NCI-H2081 (cell line): ENCODE data around the gene ZGRF1.
"Not testable (repeated sequence)": the region's sequence is repeated elsewhere in the genome, so short reads cannot be mapped to it uniquely, and the experiment has no call there.

Source experiments
- DNase-seq, 2 experiments: peaks; one replicate each; lab custom pipeline; 2025; lab: John Stamatoyannopoulos, UW

The ZGRF1 gene

DNA sequence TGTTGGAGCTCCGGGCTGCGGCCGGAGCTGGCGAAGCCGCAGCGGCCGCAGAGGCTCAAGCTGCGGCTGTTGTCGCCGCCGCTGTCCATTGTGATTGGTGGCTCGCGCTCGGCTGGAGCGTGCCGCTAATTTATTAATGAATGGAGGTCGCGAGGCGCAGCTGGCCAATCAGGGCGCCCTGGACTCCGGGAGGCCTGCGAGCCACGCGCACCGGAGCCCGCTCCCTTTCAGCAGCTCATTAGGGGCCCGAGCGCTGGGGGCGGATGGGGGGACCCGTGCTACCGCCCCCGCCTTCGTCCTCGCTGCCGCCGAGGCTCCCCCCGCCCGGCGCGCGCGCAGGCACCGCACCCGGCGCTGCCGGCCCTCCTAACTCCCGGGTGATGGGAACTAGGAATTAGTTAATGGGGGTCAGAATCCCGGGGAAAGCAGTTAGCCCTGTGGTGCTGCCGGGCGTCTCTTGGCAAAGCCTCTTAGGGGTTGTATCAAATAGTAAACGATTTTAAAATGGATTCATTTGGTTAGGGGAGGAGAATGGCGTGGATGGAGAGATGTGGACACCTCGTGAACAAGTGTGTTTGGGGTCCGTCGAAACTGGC, 120.1 kb downstream of the ZGRF1 start:
- DNase-seq, result peak; percentile 22 to 63

DNA sequence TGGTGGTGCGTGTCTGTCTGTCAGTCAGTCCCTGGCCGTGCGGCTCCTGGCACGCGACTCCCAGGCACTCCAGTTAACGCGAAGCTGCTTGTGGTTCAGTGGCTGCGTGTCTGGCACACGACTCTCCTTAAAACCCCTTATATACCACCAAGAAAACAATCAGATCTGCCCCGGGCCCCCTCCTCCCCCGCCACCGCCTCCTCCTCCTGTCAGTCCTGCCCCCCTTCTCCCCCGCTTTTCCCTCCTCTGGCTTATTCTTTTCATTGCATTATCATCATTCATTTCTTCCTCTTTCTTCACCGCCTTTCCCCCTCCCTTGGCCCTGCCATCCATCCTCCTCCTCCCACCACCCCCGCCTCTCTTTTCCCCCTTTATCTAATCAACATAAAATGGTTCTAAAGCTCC, 120.6 kb downstream of the ZGRF1 start, which contains the start of gene NEUROG2:
NEUROG2 (minus strand) TSS at position 115 of the 405 bp plus-strand sequence. CDS start 705 bp downstream, outside the sequence.
- no peak for DNase-seq

DNA sequence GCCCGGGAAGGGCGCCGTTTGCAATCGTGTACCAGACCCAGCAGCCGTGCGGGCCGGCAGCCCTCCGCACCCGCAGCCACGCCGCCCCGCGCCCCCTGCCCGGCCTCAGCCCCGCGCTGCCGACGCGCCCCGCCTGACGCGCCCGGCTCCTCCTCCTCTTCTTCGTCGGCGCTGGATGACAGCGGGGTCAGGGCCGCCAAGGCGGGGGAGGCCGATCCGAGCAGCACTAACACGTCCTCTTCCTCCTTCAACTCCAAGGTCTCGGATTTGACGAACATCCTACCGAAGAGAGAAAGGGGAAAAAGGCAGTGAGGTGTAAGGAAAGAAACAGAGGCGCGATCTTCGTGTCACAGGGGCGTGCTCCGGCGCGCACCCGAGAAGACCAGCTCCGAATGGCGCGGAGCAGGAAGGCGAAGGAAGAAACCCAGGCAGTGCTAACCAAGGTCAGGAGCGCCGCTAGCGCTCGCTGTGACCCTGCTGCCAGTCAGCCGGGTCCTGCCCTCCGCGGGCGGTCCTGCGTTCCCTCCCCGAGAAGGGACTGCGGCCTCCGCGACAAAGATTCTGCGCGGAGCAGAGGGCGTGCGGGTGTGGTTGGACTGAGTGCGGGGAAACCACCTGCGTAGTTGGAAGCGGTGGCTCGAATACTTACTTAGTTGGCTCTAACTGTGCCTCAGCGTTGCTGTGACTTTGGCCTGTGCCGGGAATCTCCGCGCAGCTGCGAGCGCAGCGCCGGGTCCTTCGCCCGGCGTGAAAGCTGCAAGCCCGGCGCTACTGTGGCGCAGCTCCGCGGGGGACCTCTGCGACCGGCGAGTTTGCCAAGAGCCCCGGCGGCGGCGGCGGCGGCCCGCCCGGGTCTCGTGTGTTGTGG, 121.3 kb downstream of the ZGRF1 start:
- peak; percentile 30 to 44 for DNase-seq

DNA sequence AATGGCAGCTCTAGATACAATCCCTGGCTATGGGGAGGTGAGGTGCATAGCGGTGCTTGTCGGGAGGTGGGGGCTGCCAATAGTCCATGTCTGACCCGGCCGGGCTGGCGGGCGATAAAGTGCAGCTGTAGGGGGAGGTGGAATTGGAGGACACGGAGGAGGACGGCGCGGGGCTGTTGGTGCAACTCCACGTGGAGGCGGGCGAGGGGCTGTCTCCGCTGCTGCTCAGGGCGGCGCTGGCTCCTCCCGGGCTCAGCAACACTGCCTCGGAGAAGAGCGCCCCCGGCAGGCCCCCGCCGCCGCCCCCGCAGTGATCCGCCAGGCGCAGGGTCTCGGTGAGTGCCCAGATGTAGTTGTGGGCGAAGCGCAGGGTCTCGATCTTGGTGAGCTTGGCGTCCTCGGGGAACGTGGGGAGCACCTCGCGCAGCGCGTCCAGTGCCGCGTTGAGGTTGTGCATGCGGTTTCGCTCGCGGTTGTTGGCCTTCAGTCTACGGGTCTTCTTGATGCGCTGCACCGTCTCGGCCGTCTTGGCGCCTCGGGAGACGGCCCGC, 122.0 kb downstream of the ZGRF1 start:
- DNase-seq, result peak in 1 of 2 experiments; percentile 27

DNA sequence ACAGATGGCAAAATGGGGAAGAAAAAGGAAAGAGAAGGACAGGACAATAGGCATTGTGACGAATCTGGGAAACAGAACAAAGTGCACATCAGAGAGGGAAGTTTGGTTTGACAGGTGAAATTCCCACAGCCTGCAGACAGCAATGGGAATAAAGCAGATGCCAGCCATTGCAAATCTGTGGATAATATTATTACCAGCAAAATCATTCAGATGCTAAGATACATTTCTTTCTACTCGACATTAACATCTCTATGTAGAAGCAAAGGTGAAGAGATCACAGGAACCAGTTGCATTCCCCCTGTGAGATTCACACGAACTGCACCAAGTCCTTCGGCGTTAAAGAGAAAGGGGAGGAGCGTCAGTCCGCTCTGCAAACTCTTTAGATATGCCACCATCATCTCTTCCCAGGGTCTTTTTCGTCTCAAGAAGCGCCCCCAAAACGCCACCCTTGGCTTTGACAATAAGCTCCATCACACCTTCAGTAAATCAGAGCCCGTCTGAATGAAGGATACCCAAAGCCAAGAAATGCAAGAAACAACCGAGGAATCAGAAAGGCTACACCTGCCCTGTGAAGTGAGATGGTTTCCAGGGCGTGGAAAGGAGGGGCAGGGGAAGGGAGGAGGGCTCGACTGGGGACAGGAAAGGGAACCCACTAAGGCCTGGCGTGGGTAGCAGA, 122.6 kb downstream of the ZGRF1 start:
- DNase-seq, result no peak

DNA sequence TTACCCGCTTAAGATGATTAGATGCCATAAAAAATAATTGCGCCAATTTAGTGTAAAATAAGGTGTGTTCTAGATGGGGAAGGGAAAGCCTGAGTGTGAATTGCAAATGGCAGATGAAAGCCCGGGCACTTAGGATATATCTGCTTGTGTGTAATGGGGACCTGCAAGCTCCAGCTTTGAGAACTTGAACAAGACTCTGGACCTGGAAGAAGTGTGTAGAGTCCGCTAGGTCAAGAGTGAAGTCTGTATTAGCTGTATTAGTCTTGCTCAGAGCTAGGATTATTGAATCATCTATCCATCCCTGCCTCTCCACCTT, 124.9 kb downstream of the ZGRF1 start:
- DNase-seq, result no peak

DNA sequence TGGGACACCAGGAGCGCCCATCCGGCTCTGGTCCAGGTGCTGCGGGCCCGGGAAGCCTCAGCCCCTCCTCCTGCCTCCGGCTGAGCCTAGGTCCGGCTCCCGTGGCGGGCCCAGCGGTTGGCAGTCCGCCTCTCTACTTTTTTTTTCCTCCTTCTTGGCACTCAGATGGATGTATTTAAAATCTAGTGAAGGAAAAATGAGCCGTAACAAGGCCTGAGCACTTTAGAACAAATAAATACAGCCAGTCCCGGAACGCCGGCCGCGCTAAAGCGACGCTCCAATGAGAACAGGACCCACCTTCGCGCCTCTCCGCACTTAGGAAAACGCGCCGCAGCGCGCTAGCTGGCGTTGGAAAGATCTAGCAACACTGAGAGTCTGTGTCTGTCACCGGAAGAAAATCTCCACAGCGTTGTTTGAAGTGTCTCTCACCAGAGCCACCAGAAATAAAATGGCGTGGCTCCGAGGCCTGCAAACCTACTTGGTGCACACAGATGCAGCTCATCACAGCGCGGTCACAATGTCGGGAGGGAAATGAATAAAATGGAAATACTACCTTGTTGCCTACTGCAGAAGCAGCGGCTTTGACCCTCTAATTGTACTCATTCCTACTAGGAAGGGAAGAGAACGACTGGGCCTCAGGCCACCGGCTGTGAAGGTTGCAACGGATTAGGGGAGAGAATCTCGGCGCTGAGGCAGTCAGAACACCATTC, 125.5 kb downstream of the ZGRF1 start:
- DNase-seq, result no peak

DNA sequence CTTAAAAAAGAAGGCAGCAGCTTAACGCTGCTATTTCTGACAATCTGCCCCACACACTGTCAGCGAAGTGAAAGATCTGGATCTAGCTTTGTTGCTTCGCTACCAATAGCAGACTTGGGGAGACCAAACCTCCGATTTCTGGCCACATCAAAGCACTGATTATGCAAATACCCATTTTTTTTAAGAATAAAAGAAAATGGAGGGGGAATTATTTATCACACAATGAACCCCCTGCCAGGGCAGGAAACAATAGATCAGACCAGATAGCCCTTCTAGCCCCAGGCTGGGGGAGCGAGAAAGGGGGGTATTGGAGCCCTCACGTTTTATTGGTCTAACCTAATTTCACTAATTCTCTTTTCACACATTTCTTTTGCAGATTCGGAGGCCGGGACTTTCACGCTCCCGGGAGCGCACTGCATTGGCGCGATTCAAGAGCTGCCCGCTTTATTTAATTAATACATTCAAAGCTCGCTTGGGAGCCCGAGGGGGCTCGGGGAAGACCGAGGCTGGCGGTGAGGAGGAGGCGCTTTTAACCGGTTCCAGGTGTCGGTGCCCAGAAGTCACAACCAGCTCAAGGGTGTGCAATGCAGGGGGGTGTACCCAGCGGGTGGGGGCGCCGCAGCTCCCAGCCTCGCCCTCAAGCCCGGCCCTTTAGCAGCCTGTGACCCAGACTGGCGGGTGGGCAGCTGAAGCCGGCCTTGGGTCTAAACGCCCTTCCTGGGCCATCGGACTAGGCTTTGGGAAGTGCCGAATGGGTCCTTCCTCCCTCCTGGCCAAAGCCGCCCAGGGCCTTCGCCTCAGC, 126.2 kb downstream of the ZGRF1 start:
- DNase-seq, result no peak

DNA sequence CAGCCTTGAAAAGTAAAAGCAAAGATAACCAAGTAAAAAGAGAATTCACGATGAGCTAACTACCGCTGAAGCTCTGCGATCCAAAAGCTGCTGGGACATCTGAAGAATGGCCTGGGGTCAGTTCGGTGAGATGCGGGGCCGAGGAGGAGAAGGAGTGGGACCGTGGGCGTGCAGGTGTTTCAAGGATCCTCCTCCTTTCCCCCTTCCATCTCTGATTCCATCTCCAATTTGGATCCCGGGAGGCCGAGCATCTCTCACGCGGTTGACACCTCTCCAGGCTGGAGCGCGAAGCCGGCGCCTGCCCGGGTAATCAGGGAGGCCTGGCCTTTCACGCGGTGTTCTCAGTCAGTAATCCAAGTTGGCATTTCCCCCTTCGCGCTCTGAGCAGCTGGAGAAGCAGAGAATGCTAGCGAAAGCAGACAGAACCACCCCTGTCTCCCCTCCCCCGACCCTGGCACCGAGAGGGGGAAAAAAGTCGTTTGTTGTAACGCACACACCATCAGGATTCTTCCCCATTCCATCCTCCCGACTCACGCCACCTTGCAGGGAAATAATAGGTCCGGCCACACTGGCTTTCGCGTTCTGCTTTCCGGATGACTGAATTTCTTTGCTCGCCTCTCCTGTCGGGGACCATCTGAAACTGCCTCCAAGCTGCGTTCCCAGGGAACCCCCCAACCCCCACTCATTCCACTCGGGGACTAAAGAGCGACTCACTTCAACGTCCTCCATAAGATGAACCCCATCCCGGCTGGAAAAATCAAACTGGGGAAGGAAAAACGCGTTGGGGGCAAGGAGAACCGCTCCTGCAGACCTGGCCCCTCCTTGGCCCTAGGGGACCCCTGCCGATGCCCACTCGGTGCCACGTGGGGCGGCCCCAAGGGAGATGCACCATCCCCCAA, 127.2 kb downstream of the ZGRF1 start:
- DNase-seq, result no peak

DNA sequence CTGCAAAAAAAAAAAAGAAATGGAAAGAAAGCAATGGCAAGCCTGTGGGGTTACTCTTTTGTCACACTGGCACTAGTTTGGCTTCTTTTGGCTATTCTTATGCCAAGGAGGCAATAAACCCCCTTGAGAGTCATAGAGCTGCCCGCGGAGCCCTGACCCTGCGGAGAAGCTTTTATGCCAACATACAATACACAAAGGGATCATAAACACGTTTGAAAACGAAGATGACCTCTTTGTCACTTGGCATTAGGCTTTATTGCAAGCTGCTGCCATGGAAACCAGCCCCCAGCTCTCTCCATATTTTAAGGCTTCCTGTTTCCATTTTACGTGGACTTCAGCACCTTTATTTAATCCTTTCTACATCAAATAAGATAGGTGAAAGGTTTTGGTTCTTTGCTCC, 128.4 kb downstream of the ZGRF1 start:
- DNase-seq, result peak in 1 of 2 experiments; percentile 18

DNA sequence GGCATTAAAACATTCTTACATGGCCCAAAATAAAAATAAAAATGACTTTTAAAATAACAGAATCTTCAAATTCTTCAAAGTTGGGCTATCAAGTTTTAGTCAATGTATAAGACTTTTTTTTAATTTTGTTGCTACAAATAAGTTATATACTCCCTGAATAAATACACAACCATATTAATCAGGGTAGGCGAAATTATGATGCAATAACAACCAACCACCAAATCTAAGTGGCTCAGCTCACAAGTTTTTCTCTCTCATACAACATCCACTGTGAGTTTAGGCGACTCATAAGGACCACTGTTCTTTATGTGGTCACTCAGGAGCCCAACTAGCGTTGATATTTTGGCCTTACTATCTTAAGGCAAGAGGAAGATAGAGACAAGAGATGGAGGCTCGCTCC, 131.9 kb downstream of the ZGRF1 start:
- no peak for DNase-seq

DNA sequence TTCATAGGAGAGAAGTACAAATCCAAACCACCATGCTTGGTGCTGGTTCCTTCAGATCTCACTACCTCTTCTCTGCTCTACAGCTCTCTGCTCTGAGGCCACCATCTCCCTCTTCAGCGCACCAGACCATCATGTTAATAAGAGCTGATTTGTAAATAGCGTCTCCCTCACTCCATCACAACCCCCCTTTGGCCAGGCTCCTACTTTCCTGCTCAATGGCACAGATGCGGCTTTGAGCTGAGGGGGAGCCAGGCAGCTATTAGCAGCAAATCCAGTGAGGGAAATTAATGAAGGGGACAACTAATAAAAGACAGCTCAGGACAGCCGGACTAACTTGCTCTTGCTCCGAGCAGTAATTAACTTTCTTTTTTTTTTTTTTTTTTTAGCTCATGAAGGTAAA, 133.8 kb downstream of the ZGRF1 start:
- no peak for DNase-seq

DNA sequence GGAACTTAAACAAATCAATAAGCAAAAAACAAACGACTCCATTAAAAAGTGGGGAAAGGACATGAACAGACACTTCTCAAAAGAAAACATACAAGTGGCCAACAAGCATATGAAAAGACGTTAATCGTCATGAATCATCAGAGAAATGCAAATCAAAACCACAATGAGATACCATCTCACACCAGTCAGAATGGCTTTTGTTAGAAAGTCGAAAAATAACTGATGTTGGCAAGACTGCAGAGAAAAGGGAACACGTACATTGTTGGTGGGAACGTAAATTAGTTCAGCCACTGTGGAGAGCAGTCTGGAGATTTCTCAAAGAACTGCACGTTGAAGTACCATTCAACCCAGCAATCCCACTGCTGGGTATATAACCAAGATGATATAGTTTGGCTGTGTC, 144.4 kb downstream of the ZGRF1 start:
- no peak for DNase-seq

DNA sequence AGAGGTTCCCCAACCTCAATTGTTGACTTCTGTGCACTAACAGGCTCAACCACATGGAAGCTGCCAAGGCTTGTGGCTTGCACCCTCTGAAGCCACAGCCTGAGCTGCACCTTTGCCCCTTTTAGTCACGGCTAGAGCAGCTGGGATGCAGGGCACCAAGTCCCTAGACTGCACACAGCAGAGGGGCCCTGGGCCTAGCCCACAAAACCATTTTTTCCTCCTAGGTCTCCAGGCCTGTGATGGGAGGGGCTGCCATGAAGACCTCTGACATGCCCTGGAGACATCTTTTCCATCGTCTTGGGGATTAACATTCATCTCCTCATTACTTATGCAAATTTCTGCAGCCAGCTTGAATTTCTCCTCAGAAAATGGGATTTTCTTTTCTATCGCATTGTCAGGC, 145.9 kb downstream of the ZGRF1 start:
- not testable (repeated sequence) for DNase-seq
